ENCODE results near the gene CCDC15. TPM values are rescaled to one million over a fixed set of nuclear protein-coding genes. Genes with fewer than 3 reads are reported as not detected.

CCDC15 gene
- total and polyA plus RNA-seq, 2 of the 4 experiments (the other 2 are of a cell fraction), result 1.1 to 2.0 TPM

GRCh38 chr11:125075900-125076317, 121.9 kb downstream of the CCDC15 start:
- POLR2A ChIA-PET (ENCODE audit: unreplicated experiment), result no interaction called here
- H3K4ac ChIP-seq (ENCODE audit: low read depth, low read length), result no peak overlapping the region
- dilution Hi-C loops (cut with HindIII; ENCODE audit: low sequenced_read_pairs, unreplicated experiment) (no loop called here), in situ Hi-C loops (cut with MboI; ENCODE audit: low sequenced_read_pairs) (no loop called here), intact Hi-C loops (cut with micrococcal nuclease) (no loop called here)
- no peak overlapping the region for H3K27ac ChIP-seq (ENCODE audit: insufficient read depth, low read length)
- peak overlapping the region in 1 of 2 experiments; percentile 38; a peak in 1 of 4 replicates for H4K8ac ChIP-seq (ENCODE audit: low read depth in 2 of 2, low read length in 2 of 2)
- no peaks in the 10 kb centered on the region for H3K36me3 ChIP-seq (ENCODE audit: control insufficient read depth, insufficient read depth, low read length)
- H2BK20ac ChIP-seq (ENCODE audit: low read depth, low read length), result no peak overlapping the region
- H3K9ac ChIP-seq (ENCODE audit: low read depth, low read length), result no peak overlapping the region
- no peaks in the 10 kb centered on the region for H3K79me1 ChIP-seq (ENCODE audit: low read depth in 1 of 2, low read length in 2 of 2)
- DNase-seq, result no peak
- H4K20me1 ChIP-seq (ENCODE audit: insufficient read depth, low read length), result no peaks in the 10 kb centered on the region
- no TSS peak for BruUV-seq (replicated peaks)
- H3K4me2 ChIP-seq (ENCODE audit: low read depth, low read length), result no peak overlapping the region
- no peak overlapping the region for H3K4me3 ChIP-seq (ENCODE audit: insufficient read depth, low read depth, low read length)
- no peak overlapping the region for H3K23ac ChIP-seq (ENCODE audit: low read depth, low read length)
- H3K9me3 ChIP-seq (ENCODE audit: control insufficient read depth, insufficient read depth, low read length), result no peaks in the 10 kb centered on the region
- H4K91ac ChIP-seq (ENCODE audit: insufficient read depth, low read depth, low read length), result no peak overlapping the region
- H2AK9ac ChIP-seq (replicated peaks; ENCODE audit: low read depth, low read length, poor library complexity), result no peak overlapping the region
- CTCF ChIA-PET, result no interaction called here
- TF ChIP-seq POLR2A (IDR thresholded peaks at IDR 0.05; ENCODE audit: low read depth, low read length), result no peak
- no peak for TF ChIP-seq FOS (IDR thresholded peaks at IDR 0.05; ENCODE audit: low read depth, low read length)
- no peak for TF ChIP-seq CTCF (conservative IDR thresholded peaks at IDR 0.05; ENCODE audit: low read depth, low read length)
- TF ChIP-seq MAFK (IDR thresholded peaks at IDR 0.05; ENCODE audit: low read depth, low read length), result no peak
- no peak for TF ChIP-seq RAD21 (IDR thresholded peaks at IDR 0.05; ENCODE audit: low read length)
- TF ChIP-seq CHD1 (IDR thresholded peaks at IDR 0.05; ENCODE audit: low read depth, low read length), result no peak
- no peak for TF ChIP-seq BHLHE40 (IDR thresholded peaks at IDR 0.05; ENCODE audit: low read depth, low read length)
- TF ChIP-seq ELK1 (IDR thresholded peaks at IDR 0.05; ENCODE audit: borderline replicate concordance, low read depth, low read length), result no peak
- no peak for TF ChIP-seq RFX5 (IDR thresholded peaks at IDR 0.05; ENCODE audit: low read depth, low read length)
- no peak for TF ChIP-seq SMC3 (IDR thresholded peaks at IDR 0.05; ENCODE audit: low read depth, low read length)
- TF ChIP-seq USF2 (IDR thresholded peaks at IDR 0.05; ENCODE audit: low read depth, low read length), result no peak
- TF ChIP-seq MXI1 (IDR thresholded peaks at IDR 0.05; ENCODE audit: borderline replicate concordance, low read depth, low read length), result no peak
- no peak for TF ChIP-seq NFE2L2 (IDR thresholded peaks at IDR 0.05; ENCODE audit: low read depth, low read length)
- TF ChIP-seq RCOR1 (IDR thresholded peaks at IDR 0.05; ENCODE audit: insufficient replicate concordance, low read length), result no peak
- TF ChIP-seq MAZ (IDR thresholded peaks at IDR 0.05; ENCODE audit: borderline replicate concordance, low read depth, low read length), result no peak
- no peak for TF ChIP-seq CEBPB (IDR thresholded peaks at IDR 0.05; ENCODE audit: low read depth, low read length)
- H3K14ac ChIP-seq (replicated peaks; ENCODE audit: low read depth, low read length), result no peak overlapping the region
- H3K56ac ChIP-seq (ENCODE audit: extremely low read depth, insufficient read depth, low read length), result no peak overlapping the region
- H2BK120ac ChIP-seq (ENCODE audit: low read depth, low read length), result no peak overlapping the region
- no peak overlapping the region; the same call in 1 of the 2 replicates for H2AK5ac ChIP-seq (ENCODE audit: low read depth, low read length)
- H2BK5ac ChIP-seq (ENCODE audit: low read depth, low read length, poor library complexity, severe bottlenecking), result no peak overlapping the region
- H2BK15ac ChIP-seq (ENCODE audit: low read depth, low read length), result no peak overlapping the region
- no peak overlapping the region for H3K18ac ChIP-seq (ENCODE audit: low read depth, low read length)
- H3K4me1 ChIP-seq (ENCODE audit: control insufficient read depth, insufficient read depth, low read length), result peaks cover 6% of the 10 kb centered on the region
- no peaks in the 10 kb centered on the region; the same call in 1 of the 2 replicates for H3K27me3 ChIP-seq (ENCODE audit: control insufficient read depth, insufficient read depth, low read length)
- peaks cover 11% of the 10 kb centered on the region for H3K9me1 ChIP-seq (ENCODE audit: insufficient read depth, low read length)
- peak overlapping the region; percentile 72 for H2AFZ ChIP-seq (replicated peaks; ENCODE audit: low read length, poor library complexity)
- WGBS, 2 experiments (ENCODE audit: extremely low coverage in 2 of 2, insufficient read length in 1 of 2), result 67% methylated on average over 2 of the region's 11 CpGs; no CpG with 5 or more reads in 1 of the 2 experiments
- no peak for ATAC-seq (ENCODE audit: low read depth)
- no peak overlapping the region; the same call in 1 of the 2 replicates for H4K5ac ChIP-seq (ENCODE audit: low read depth, low read length)

Data from IMR-90 (cell line).